Anterior cingulate cortex (tissue), 58 donors: ENCODE measurements around the gene POFUT1.

Experiments
- DNase-seq, 58 donors: peaks; one replicate each; lab custom pipeline; 2025; lab: John Stamatoyannopoulos, UW

The POFUT1 gene

GRCh38 chr20:32205843-32206759 is 1.6 kb upstream of the POFUT1 start:
- DNase-seq: no peak

- DNase-seq: no peak
Measured at GRCh38 chr20:32206760-32207625, 687 bp upstream of the POFUT1 start.

GRCh38 chr20:32208499-32209154 is 947 bp downstream of the POFUT1 start:
- no peak for DNase-seq

- no peak for DNase-seq
Measured at GRCh38 chr20:32209850-32210605, 2.3 kb downstream of the POFUT1 start.

- no peak for DNase-seq
Measured at GRCh38 chr20:32213870-32214269, 6.2 kb downstream of the POFUT1 start.

GRCh38 chr20:32215147-32215546 is 7.5 kb downstream of the POFUT1 start:
- DNase-seq: no peak

- no peak for DNase-seq
Measured at GRCh38 chr20:32215729-32216128, 8.0 kb downstream of the POFUT1 start.

- no peak for DNase-seq
Measured at GRCh38 chr20:32216179-32217142, 8.8 kb downstream of the POFUT1 start.

GRCh38 chr20:32218156-32218900 is 10.6 kb downstream of the POFUT1 start:
- DNase-seq: no peak

- no peak for DNase-seq
Measured at GRCh38 chr20:32224463-32224862, 16.8 kb downstream of the POFUT1 start.

- no peak for DNase-seq
Measured at GRCh38 chr20:32226391-32226790, 18.7 kb downstream of the POFUT1 start.

GRCh38 chr20:32227306-32227705 is 19.6 kb downstream of the POFUT1 start:
- DNase-seq: no peak

- peak in 6 of 58 donors; percentile 5 to 14 (median 9) for DNase-seq
Measured at GRCh38 chr20:32227744-32228688, 20.3 kb downstream of the POFUT1 start.

- DNase-seq: no peak
Measured at GRCh38 chr20:32229251-32229747, 21.6 kb downstream of the POFUT1 start.

GRCh38 chr20:32230707-32231106 is 23.0 kb downstream of the POFUT1 start:
- no peak for DNase-seq

- DNase-seq: no peak
Measured at GRCh38 chr20:32231245-32231644, 23.6 kb downstream of the POFUT1 start.

GRCh38 chr20:32231847-32232246 is 24.2 kb downstream of the POFUT1 start:
- DNase-seq: peak in 7 of 58 donors; percentile 0 to 38 (median 11)
